ENCODE results near the gene RRBP1. TPM values are rescaled to one million over a fixed set of nuclear protein-coding genes. Genes with fewer than 3 reads are reported as not detected.

Gene RRBP1
- total and polyA plus RNA-seq, 2 donors (not counting 3 experiments of a cell fraction or from before 2014, with no cell fraction given), result 50.3 to 236 TPM

DNA sequence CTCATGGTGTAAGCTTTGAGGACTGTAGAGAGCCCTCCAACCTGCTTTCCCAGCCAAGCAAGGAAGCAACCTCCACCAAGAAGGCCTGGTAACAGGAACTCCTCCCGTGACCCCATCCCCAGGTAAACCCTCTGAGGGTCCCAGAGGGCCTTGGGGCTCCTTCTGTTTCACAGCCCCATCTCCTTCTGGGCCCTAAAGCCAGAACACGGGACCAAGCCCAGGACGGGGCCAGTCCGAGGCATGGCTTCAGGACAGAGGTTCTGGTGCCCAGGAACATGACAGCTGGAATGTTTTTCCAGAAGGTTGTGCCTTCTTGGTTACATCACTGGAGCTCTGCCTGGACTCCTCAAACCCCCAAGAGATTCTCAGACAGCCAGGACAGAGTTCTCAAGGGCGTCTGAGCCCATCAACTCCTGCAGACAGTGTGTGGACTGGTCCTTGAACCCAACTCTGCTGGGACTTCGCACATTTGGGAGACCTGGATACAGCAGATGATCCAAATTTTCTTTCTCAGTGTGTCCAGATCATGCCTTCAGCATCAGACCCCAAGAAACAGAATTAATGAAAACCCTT is 43.1 kb downstream of the RRBP1 start:
- Histone ChIP-seq H3K4me1 (ENCODE audit: control insufficient read depth, extremely low read depth, insufficient read depth, low read length) (no peaks in the 10 kb centered on the region), H2AFZ (ENCODE audit: low read depth, low read length) (no peak overlapping the region), H3K9me3 (replicated peaks; ENCODE audit: control insufficient read depth, insufficient read depth, low read length) (no peaks in the 10 kb centered on the region), H3K9ac (replicated peaks; ENCODE audit: extremely low read depth, insufficient read depth, low read length) (no peak overlapping the region), H3K9me1 (replicated peaks; ENCODE audit: control insufficient read depth, extremely low read depth, insufficient read depth, low read length) (no peaks in the 10 kb centered on the region), H3K27me3 (ENCODE audit: control insufficient read depth in 2 of 2, insufficient read depth in 2 of 2, low read length in 2 of 2) (no peaks in the 10 kb centered on the region), H3K79me2 (ENCODE audit: control insufficient read depth, insufficient read depth, low read length) (peaks cover 10% of the 10 kb centered on the region), H3K36me3 (ENCODE audit: control insufficient read depth in 2 of 2, extremely low read depth in 1 of 2, insufficient read depth in 2 of 2, low read length in 2 of 2) (peaks cover 21 to 85% of the 10 kb centered on the region in 2 experiments), H4K20me1 (replicated peaks; ENCODE audit: control insufficient read depth, extremely low read depth, insufficient read depth, low read length) (no peaks in the 10 kb centered on the region), H3K27ac (ENCODE audit: insufficient read depth, low read depth, low read length) (no peak overlapping the region), H3K4me3 (replicated peaks in 1 of 3; ENCODE audit: insufficient read depth in 1 of 3, low read depth in 1 of 3, low read length in 3 of 3) (no peak overlapping the region), H3K4me2 (ENCODE audit: insufficient read depth, low read length) (no peak overlapping the region)
- POLR2A ChIA-PET, result no interaction called here
- FAIRE-seq (no peak), DNase-seq (ENCODE audit: low read depth, low spot score) (no peak)
- CTCF ChIA-PET, result interaction anchor here (1.2 kb wide), 1 partner anchor 300 kb away, joined by 3 read pairs; no protein-coding TSS in a partner anchor
- BruUV-seq (replicated peaks), result no TSS peak
- dilution Hi-C loops (cut with MboI; ENCODE audit: extremely low pct_ligation_motif_present, low sequenced_read_pairs), result no loop called here
- TF ChIP-seq EZH2 (IDR thresholded peaks at IDR 0.05; ENCODE audit: borderline replicate concordance, low read depth, low read length, severe bottlenecking) (no peak), MYC (IDR thresholded peaks at IDR 0.05; ENCODE audit: low read depth, low read length) (no peak), JUN (IDR thresholded peaks at IDR 0.05; ENCODE audit: borderline replicate concordance, insufficient read depth, insufficient read length, low read depth) (no peak), POLR2AphosphoS5 (IDR thresholded peaks at IDR 0.05; ENCODE audit: insufficient read depth, low read depth, low read length) (no peak), POLR2A (IDR thresholded peaks at IDR 0.05; ENCODE audit: low read depth, low read length) (no peak), FOS (IDR thresholded peaks at IDR 0.05; ENCODE audit: borderline replicate concordance, insufficient read depth, low read length) (no peak), CTCF (IDR thresholded peaks at IDR 0.05; ENCODE audit: extremely low read depth in 1 of 2, insufficient read depth in 1 of 2, low read depth in 1 of 2, low read length in 2 of 2) (no peak), GATA2 (IDR thresholded peaks at IDR 0.05; ENCODE audit: insufficient read depth, insufficient read length, low read depth, low read length) (no peak)
- TF ChIP-seq, protein P1, sequence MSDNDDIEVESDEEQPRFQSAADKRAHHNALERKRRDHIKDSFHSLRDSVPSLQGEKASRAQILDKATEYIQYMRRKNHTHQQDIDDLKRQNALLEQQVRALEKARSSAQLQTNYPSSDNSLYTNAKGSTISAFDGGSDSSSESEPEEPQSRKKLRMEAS (IDR thresholded peaks at IDR 0.05; ENCODE audit: insufficient read depth, insufficient read length), result no peak
- intact Hi-C loops (cut with micrococcal nuclease), result no loop called here
